Brain microvascular endothelial cell (primary cell): ENCODE results near the gene PTHLH.

Experiments
- DNase-seq: peaks from one replicate; pipeline ENCODE4 v3.0.0-alpha.2; 2020
- H3K27ac ChIP-seq: fragments of 250-450 bp; sonication (Bioruptor Pico); 2 replicates; pipeline ENCODE4 v1.5.1; 2020; ENCODE audit warnings: mild to moderate bottlenecking, moderate library complexity
- H3K27me3 ChIP-seq: fragments of 250-450 bp; sonication (Bioruptor Pico); replicated peaks from 2 replicates; pipeline ENCODE4 v1.5.1; 2020; ENCODE audit warnings: mild to moderate bottlenecking
- H3K36me3 ChIP-seq: fragments of 250-450 bp; sonication (Bioruptor Pico); replicated peaks from 2 replicates; pipeline ENCODE4 v1.5.1; 2020; ENCODE audit warnings: mild to moderate bottlenecking
- H3K4me3 ChIP-seq: 2 replicates; pipeline ENCODE4 v1.5.1; 2011; ENCODE audit warnings: low read depth, mild to moderate bottlenecking, control low read depth, low read length, moderate library complexity
- CTCF ChIP-seq: IDR thresholded peaks from 2 replicates; pipeline ENCODE4 v1.5.1; 2011; ENCODE audit warnings: low read depth, mild to moderate bottlenecking, moderate library complexity, low read length, control low read depth, inconsistent platforms; ENCODE audit errors: missing control alignments
- in situ Hi-C: cut with HindIII; loops from 2 replicates; pipeline ENCODE4 v1.10.0; 2017; ENCODE audit warnings: low sequenced_read_pairs, low pct_ligation_motif_present

The PTHLH gene

GRCh38 chr12:27972721-27973120 is at the start of gene PTHLH:
Gene PTHLH (minus strand): TSS chr12:27972733. CDS start chr12:27969494, 3,239 bp downstream.
- no peaks in the 10 kb centered on the region for H3K27me3 ChIP-seq
- H3K4me3 ChIP-seq, result no peak within 1 kb of the TSS
- no peak for DNase-seq
- no peak within 1 kb of the TSS for H3K27ac ChIP-seq
- in situ Hi-C loops, result loop anchor here (25.0 kb wide), 1 partner anchor 190 kb away; no protein-coding TSS in a partner anchor
- TF ChIP-seq CTCF, result no peak
- H3K36me3 ChIP-seq, result no peaks in the 10 kb centered on the region

- Histone ChIP-seq H3K4me3 (no peak overlapping the region), H3K36me3 (no peaks in the 10 kb centered on the region), H3K27me3 (no peaks in the 10 kb centered on the region), H3K27ac (no peak overlapping the region)
- in situ Hi-C loops, result no loop called here
- TF ChIP-seq CTCF, result no peak
- no peak for DNase-seq
Observed at GRCh38 chr12:28021704-28022103, 49.2 kb upstream of the PTHLH start.

GRCh38 chr12:28017873-28018255 is 45.3 kb upstream of the PTHLH start:
- no peak for DNase-seq
- no peaks in the 10 kb centered on the region for H3K27me3 ChIP-seq
- no peaks in the 10 kb centered on the region for H3K36me3 ChIP-seq
- H3K27ac ChIP-seq, result no peak overlapping the region
- TF ChIP-seq CTCF, result no peak
- in situ Hi-C loops, result no loop called here
- no peak overlapping the region for H3K4me3 ChIP-seq

- no peaks in the 10 kb centered on the region for H3K36me3 ChIP-seq
- no peak for DNase-seq
- H3K4me3 ChIP-seq, result no peak overlapping the region
- TF ChIP-seq CTCF, result no peak
- in situ Hi-C loops, result no loop called here
- H3K27me3 ChIP-seq, result no peaks in the 10 kb centered on the region
- no peak overlapping the region for H3K27ac ChIP-seq
Observed at GRCh38 chr12:28017126-28017872, 44.8 kb upstream of the PTHLH start.

GRCh38 chr12:28015165-28015564 is 42.6 kb upstream of the PTHLH start:
- in situ Hi-C loops, result no loop called here
- TF ChIP-seq CTCF, result no peak
- Histone ChIP-seq H3K4me3 (no peak overlapping the region), H3K27me3 (no peaks in the 10 kb centered on the region), H3K36me3 (no peaks in the 10 kb centered on the region), H3K27ac (no peak overlapping the region)
- DNase-seq, result no peak

GRCh38 chr12:28014196-28014595 is 41.7 kb upstream of the PTHLH start:
- no peaks in the 10 kb centered on the region for H3K27me3 ChIP-seq
- in situ Hi-C loops, result no loop called here
- H3K27ac ChIP-seq, result no peak overlapping the region
- no peak overlapping the region for H3K4me3 ChIP-seq
- no peak for DNase-seq
- TF ChIP-seq CTCF, result no peak
- no peaks in the 10 kb centered on the region for H3K36me3 ChIP-seq
